SK-N-SH treated with all-trans-retinoic acid at 6 μM for 48 hours (cell line): Measurements from ENCODE around the gene PRDX4.

Experiments used
- ATAC-seq: fragments of 200-7000 bp; cut with Tn5 transposase; 3 replicates; pipeline ENCODE4 v1.9.1; 2020; ENCODE audit warnings: mild to moderate bottlenecking, moderate library complexity
- ARNTL ChIP-seq: fragments of 450-650 bp; formaldehyde crosslinking; IDR thresholded peaks from 2 replicates; pipeline ENCODE4 v1.5.0; 2020; ENCODE audit warnings: low read depth, mild to moderate bottlenecking, moderate library complexity, borderline replicate concordance
- BACH2 ChIP-seq: fragments of 250-450 bp; sonication (Bioruptor Pico); IDR thresholded peaks from 2 replicates; pipeline ENCODE4 v1.9.0; 2021; ENCODE audit warnings: mild to moderate bottlenecking, borderline replicate concordance
- CREB5 ChIP-seq: fragments of 250-450 bp; sonication (Bioruptor Pico); IDR thresholded peaks from 2 replicates; pipeline ENCODE4 v1.5.1; 2020; ENCODE audit warnings: low read depth, mild to moderate bottlenecking, moderate library complexity
- CSDC2 ChIP-seq: fragments of 250-450 bp; sonication (Bioruptor Pico); IDR thresholded peaks from 2 replicates; pipeline ENCODE4 v1.5.0; 2020; ENCODE audit warnings: mild to moderate bottlenecking, moderate library complexity
- CSRNP3 ChIP-seq: fragments of 250-450 bp; sonication (Bioruptor Pico); IDR thresholded peaks from 2 replicates; pipeline ENCODE4 v1.5.1; 2021; ENCODE audit warnings: mild to moderate bottlenecking, moderate library complexity
- ESRRG ChIP-seq: fragments of 250-450 bp; sonication (Bioruptor Pico); IDR thresholded peaks from 2 replicates; pipeline ENCODE4 v1.6.1; 2021; ENCODE audit warnings: mild to moderate bottlenecking
- GLIS3 ChIP-seq: fragments of 250-450 bp; sonication (Bioruptor Pico); IDR thresholded peaks from 2 replicates; pipeline ENCODE4 v1.5.0; 2020; ENCODE audit warnings: mild to moderate bottlenecking, moderate library complexity
- ISL1 ChIP-seq: fragments of 250-450 bp; sonication (Bioruptor Pico); IDR thresholded peaks from 2 replicates; pipeline ENCODE4 v2.1.2; 2022; ENCODE audit warnings: mild to moderate bottlenecking, moderate library complexity
- OSR1 ChIP-seq: fragments of 250-450 bp; sonication (Bioruptor Pico); IDR thresholded peaks from 2 replicates; pipeline ENCODE4 v1.8.0; 2022; ENCODE audit warnings: moderate library complexity, mild to moderate bottlenecking, inconsistent platforms
- PATZ1 ChIP-seq: fragments of 250-450 bp; sonication (Bioruptor Pico); IDR thresholded peaks from 2 replicates; pipeline ENCODE4 v1.8.0; 2020; ENCODE audit warnings: mild to moderate bottlenecking, moderate library complexity, borderline replicate concordance
- POU6F1 ChIP-seq: fragments of 250-450 bp; sonication (Bioruptor Pico); IDR thresholded peaks from 2 replicates; pipeline ENCODE4 v1.8.0; 2021; ENCODE audit warnings: low read depth, mild to moderate bottlenecking, moderate library complexity, borderline replicate concordance
- PPARA ChIP-seq: fragments of 250-450 bp; sonication (Bioruptor Pico); IDR thresholded peaks from 2 replicates; pipeline ENCODE4 v1.5.0; 2020; ENCODE audit warnings: mild to moderate bottlenecking, borderline replicate concordance
- RARB ChIP-seq: fragments of 250-450 bp; sonication (Bioruptor Pico); IDR thresholded peaks from 2 replicates; pipeline ENCODE4 v1.8.0; 2021; ENCODE audit warnings: mild to moderate bottlenecking, moderate library complexity
- SNAI2 ChIP-seq: fragments of 250-450 bp; sonication (Bioruptor Pico); IDR thresholded peaks from 2 replicates; pipeline ENCODE4 v1.5.0; 2020; ENCODE audit warnings: mild to moderate bottlenecking, moderate library complexity
- TCF4 ChIP-seq: fragments of 250-450 bp; sonication (Bioruptor Pico); IDR thresholded peaks from 2 replicates; pipeline ENCODE4 v1.8.0; 2021; ENCODE audit warnings: mild to moderate bottlenecking, moderate library complexity, borderline replicate concordance
- TOX ChIP-seq: fragments of 250-450 bp; sonication (Bioruptor Pico); IDR thresholded peaks from 2 replicates; pipeline ENCODE4 v1.8.0; 2021; ENCODE audit warnings: mild to moderate bottlenecking, moderate library complexity, borderline replicate concordance
- TSHZ2 ChIP-seq: fragments of 250-450 bp; sonication (Bioruptor Pico); IDR thresholded peaks from 2 replicates; pipeline ENCODE4 v1.5.0; 2020; ENCODE audit warnings: mild to moderate bottlenecking, moderate library complexity
- ZC3H10 ChIP-seq: fragments of 250-450 bp; sonication (Bioruptor Pico); IDR thresholded peaks from 2 replicates; pipeline ENCODE4 v1.5.1; 2021; ENCODE audit warnings: mild to moderate bottlenecking, moderate library complexity
- ZFP3 ChIP-seq: fragments of 250-450 bp; sonication (Bioruptor Pico); IDR thresholded peaks from 2 replicates; pipeline ENCODE4 v1.5.0; 2020; ENCODE audit warnings: mild to moderate bottlenecking, moderate library complexity
- ZFP30 ChIP-seq: fragments of 450-650 bp; formaldehyde crosslinking; IDR thresholded peaks from 2 replicates; pipeline ENCODE4 v1.5.0; 2022; ENCODE audit warnings: mild to moderate bottlenecking, moderate library complexity
- ZNF565 ChIP-seq: fragments of 450-650 bp; formaldehyde crosslinking; conservative IDR thresholded peaks from 2 replicates; pipeline ENCODE4 v1.5.0; 2020; ENCODE audit warnings: low read depth, mild to moderate bottlenecking, moderate library complexity
- ZNF70 ChIP-seq: fragments of 450-650 bp; formaldehyde crosslinking; IDR thresholded peaks from 2 replicates; pipeline ENCODE4 v1.5.0; 2020; ENCODE audit warnings: mild to moderate bottlenecking, moderate library complexity

PRDX4 gene

GRCh38 chrX:23727206-23727605, 59.9 kb downstream of the PRDX4 start:
- TF ChIP-seq PPARA (CRISPR knock-in tag): no peak
- TF ChIP-seq TCF4 (CRISPR knock-in tag): no peak
- no peak for TF ChIP-seq CSDC2 (CRISPR knock-in tag)
- ATAC-seq: no peak

GRCh38 chrX:23729214-23729613, 61.9 kb downstream of the PRDX4 start:
- TF ChIP-seq OSR1 (CRISPR knock-in tag) (no peak), SNAI2 (CRISPR knock-in tag) (no peak), ZNF565 (CRISPR knock-in tag) (no peak), RARB (CRISPR knock-in tag) (no peak)
- ATAC-seq: no peak

GRCh38 chrX:23731951-23732350, 64.7 kb downstream of the PRDX4 start:
- TF ChIP-seq CSDC2 (CRISPR knock-in tag) (no peak), BACH2 (CRISPR knock-in tag) (no peak), GLIS3 (CRISPR knock-in tag) (no peak), ZFP30 (CRISPR knock-in tag) (no peak), RARB (CRISPR knock-in tag) (no peak), CSRNP3 (CRISPR knock-in tag) (no peak), ZC3H10 (CRISPR knock-in tag) (no peak), POU6F1 (no peak), PATZ1 (CRISPR knock-in tag) (no peak), ZNF565 (CRISPR knock-in tag) (no peak), ZNF70 (CRISPR knock-in tag) (no peak), ESRRG (CRISPR knock-in tag) (no peak)
- ATAC-seq: no peak

GRCh38 chrX:23732704-23733103, 65.4 kb downstream of the PRDX4 start:
- TF ChIP-seq ZNF565 (CRISPR knock-in tag): no peak
- TF ChIP-seq ARNTL (CRISPR knock-in tag): no peak
- no peak for TF ChIP-seq SNAI2 (CRISPR knock-in tag)
- no peak for TF ChIP-seq ISL1 (CRISPR knock-in tag)
- no peak for TF ChIP-seq BACH2 (CRISPR knock-in tag)
- TF ChIP-seq PATZ1 (CRISPR knock-in tag): no peak
- TF ChIP-seq TSHZ2: no peak
- TF ChIP-seq ZFP3 (CRISPR knock-in tag): no peak
- TF ChIP-seq ZNF70 (CRISPR knock-in tag): no peak
- no peak for TF ChIP-seq CSDC2 (CRISPR knock-in tag)
- no peak for TF ChIP-seq POU6F1
- no peak for TF ChIP-seq RARB (CRISPR knock-in tag)
- TF ChIP-seq ZFP30 (CRISPR knock-in tag): no peak
- TF ChIP-seq OSR1 (CRISPR knock-in tag): no peak
- no peak for TF ChIP-seq ZC3H10 (CRISPR knock-in tag)
- TF ChIP-seq TOX (CRISPR knock-in tag): no peak
- no peak for TF ChIP-seq CREB5 (CRISPR knock-in tag)
- TF ChIP-seq PPARA (CRISPR knock-in tag): no peak
- no peak for TF ChIP-seq GLIS3 (CRISPR knock-in tag)
- TF ChIP-seq, all 23 proteins: peak for 0
- ATAC-seq: no peak
